GM19395 (cell line): ENCODE results near the gene PLA2G4B.
A peak's percentile ranks its signal among the peaks of the same experiment; 100 is the strongest.

ENCODE experiments used
- ATAC-seq: cut with Tn5 transposase; IDR thresholded peaks from one replicate; pipeline ENCODE4 v1.9.1; 2021; ENCODE audit warnings: mild to moderate bottlenecking, moderate library complexity; ENCODE audit not compliant: unreplicated experiment

The PLA2G4B gene

GRCh38 chr15:41883484-41883825 lies 44.8 kb downstream of the PLA2G4B start:
- ATAC-seq = no peak

GRCh38 chr15:41884458-41884857 lies 45.8 kb downstream of the PLA2G4B start:
- no peak for ATAC-seq

GRCh38 chr15:41885321-41885720 lies 46.7 kb downstream of the PLA2G4B start:
- no peak for ATAC-seq

- no peak for ATAC-seq
Measured at GRCh38 chr15:41885841-41886240, 47.2 kb downstream of the PLA2G4B start.

GRCh38 chr15:41886741-41887140 lies 48.1 kb downstream of the PLA2G4B start:
- ATAC-seq = no peak

GRCh38 chr15:41887161-41887560 lies 48.5 kb downstream of the PLA2G4B start:
- ATAC-seq = no peak

GRCh38 chr15:41887893-41888292 lies 49.2 kb downstream of the PLA2G4B start:
- no peak for ATAC-seq

GRCh38 chr15:41888662-41889253 lies 50.1 kb downstream of the PLA2G4B start:
- ATAC-seq = no peak

- ATAC-seq = no peak
Measured at GRCh38 chr15:41890050-41890690, 51.5 kb downstream of the PLA2G4B start.

GRCh38 chr15:41891226-41891625 lies 52.6 kb downstream of the PLA2G4B start:
- ATAC-seq = no peak

- no peak for ATAC-seq
Measured at GRCh38 chr15:41891946-41892345, 53.3 kb downstream of the PLA2G4B start.

GRCh38 chr15:41892621-41893421 lies 54.2 kb downstream of the PLA2G4B start:
- no peak for ATAC-seq

- ATAC-seq = no peak
Measured at GRCh38 chr15:41893422-41894250, 55.0 kb downstream of the PLA2G4B start, which contains the start of gene SPTBN5. Gene SPTBN5 (minus strand): TSS chr15:41894053. CDS start chr15:41893497, 556 bp downstream.

- peak; percentile 9 for ATAC-seq
Measured at GRCh38 chr15:41894251-41894790, 55.7 kb downstream of the PLA2G4B start.

- ATAC-seq = peak; percentile 87
Measured at GRCh38 chr15:41894791-41895463, 56.3 kb downstream of the PLA2G4B start.

GRCh38 chr15:41895491-41895890 lies 56.8 kb downstream of the PLA2G4B start:
- no peak for ATAC-seq

- ATAC-seq = no peak
Measured at GRCh38 chr15:41895957-41896356, 57.3 kb downstream of the PLA2G4B start.

- ATAC-seq = no peak
Measured at GRCh38 chr15:41896566-41896965, 57.9 kb downstream of the PLA2G4B start.

- ATAC-seq = no peak
Measured at GRCh38 chr15:41897363-41897799, 58.7 kb downstream of the PLA2G4B start.
